Fibroblast of mammary gland (primary cell): ENCODE data around the gene PAXIP1.

Experiments used
- DNase-seq: peaks from one replicate; pipeline ENCODE4 v3.0.0-alpha.2; 2010; ENCODE audit warnings: low read depth
- H3K4me3 ChIP-seq: 2 replicates; pipeline ENCODE4 v1.5.1; 2011; ENCODE audit warnings: low read depth, mild to moderate bottlenecking, low read length, moderate library complexity; ENCODE audit not compliant: control insufficient read depth
- TF ChIP-seq, protein P1 (sequence below): conservative IDR thresholded peaks from 2 replicates; pipeline ENCODE4 v1.5.1; 2011; ENCODE audit warnings: low read depth, low read length, inconsistent platforms; ENCODE audit not compliant: control insufficient read depth, insufficient read depth

Gene PAXIP1

DNA sequence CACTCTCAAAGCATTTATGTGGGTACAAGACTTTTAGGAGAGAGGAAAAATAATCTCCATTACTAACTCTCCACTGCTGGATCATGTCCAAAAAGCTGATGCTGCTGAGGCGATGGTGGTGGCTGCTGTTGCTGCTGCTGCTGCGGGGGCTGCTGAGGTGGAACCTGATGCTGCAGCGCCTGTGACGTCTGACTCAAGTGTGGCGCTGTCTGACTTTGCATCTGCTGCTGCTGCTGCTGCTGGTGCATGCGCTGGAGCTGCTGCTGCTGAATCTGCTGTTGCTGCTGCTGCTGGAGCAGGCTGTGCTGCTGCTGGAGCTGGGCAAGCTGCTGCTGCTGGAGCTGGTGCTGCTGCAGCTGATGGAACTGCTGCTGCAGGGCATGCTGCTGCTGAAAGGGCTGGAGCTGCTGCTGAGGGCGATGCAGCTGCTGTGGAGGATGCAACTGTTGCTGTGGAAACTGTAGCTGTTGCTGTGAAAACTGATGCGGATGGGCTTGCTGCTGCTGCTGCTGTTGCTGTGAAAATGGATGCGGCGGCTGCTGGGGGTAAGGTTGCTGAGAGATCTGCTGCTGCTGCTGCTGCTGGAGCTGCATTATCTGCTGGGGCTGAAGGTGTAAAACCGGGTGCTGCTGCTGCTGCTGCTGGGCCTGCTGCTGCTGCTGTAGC, 34.5 kb downstream of the PAXIP1 start:
- H3K4me3 ChIP-seq: no peak overlapping the region
- peak; percentile 2 for DNase-seq
- TF ChIP-seq, protein P1, sequence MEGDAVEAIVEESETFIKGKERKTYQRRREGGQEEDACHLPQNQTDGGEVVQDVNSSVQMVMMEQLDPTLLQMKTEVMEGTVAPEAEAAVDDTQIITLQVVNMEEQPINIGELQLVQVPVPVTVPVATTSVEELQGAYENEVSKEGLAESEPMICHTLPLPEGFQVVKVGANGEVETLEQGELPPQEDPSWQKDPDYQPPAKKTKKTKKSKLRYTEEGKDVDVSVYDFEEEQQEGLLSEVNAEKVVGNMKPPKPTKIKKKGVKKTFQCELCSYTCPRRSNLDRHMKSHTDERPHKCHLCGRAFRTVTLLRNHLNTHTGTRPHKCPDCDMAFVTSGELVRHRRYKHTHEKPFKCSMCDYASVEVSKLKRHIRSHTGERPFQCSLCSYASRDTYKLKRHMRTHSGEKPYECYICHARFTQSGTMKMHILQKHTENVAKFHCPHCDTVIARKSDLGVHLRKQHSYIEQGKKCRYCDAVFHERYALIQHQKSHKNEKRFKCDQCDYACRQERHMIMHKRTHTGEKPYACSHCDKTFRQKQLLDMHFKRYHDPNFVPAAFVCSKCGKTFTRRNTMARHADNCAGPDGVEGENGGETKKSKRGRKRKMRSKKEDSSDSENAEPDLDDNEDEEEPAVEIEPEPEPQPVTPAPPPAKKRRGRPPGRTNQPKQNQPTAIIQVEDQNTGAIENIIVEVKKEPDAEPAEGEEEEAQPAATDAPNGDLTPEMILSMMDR: no peak

DNA sequence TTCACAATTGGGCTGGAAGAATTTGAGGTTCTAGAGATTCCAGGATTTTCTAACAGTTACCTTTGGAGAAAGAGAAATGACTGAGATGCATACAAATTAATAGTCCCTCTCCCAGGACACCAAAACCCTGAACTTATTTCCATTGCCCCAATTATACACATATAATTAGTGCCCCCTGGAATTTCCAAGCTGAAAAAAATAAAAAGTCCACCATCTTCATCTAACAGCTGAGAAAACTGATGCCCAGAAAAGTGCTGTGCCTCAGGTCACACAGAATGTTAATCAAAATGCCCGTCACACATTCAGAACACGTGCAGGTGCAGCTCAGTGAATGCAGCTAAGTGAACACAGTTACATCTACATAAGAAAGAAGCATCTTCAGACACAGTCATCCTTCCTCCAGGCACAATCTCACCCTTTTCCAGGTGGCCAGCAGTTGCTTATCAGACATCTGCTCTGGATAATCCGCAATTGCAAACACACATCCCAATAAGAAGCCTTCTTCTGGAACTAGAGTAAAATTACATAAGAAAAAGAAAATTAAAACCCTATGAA, 35.4 kb downstream of the PAXIP1 start:
- H3K4me3 ChIP-seq: no peak overlapping the region
- TF ChIP-seq, protein P1: no peak
- no peak for DNase-seq

DNA sequence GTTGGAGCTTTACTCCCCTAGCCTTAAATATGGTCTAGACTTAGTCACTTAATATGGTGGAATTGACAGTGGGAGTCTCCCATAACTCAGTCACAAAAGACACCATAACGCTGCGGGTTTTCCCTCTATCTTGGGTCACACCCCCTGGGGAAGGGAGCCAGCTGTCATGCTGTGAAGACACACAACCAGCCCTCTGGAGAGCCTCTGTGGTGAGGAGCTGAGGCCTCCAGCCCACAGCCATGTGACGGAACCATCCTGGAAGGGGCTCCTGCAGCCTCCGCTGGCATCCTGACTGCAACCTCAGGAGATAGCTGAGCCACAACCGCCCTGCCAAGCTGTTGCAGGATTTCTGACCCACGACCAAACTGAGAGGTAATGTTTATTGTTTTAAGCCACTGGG, 37.9 kb downstream of the PAXIP1 start:
- TF ChIP-seq, protein P1: no peak
- no peak for DNase-seq
- no peak overlapping the region for H3K4me3 ChIP-seq

DNA sequence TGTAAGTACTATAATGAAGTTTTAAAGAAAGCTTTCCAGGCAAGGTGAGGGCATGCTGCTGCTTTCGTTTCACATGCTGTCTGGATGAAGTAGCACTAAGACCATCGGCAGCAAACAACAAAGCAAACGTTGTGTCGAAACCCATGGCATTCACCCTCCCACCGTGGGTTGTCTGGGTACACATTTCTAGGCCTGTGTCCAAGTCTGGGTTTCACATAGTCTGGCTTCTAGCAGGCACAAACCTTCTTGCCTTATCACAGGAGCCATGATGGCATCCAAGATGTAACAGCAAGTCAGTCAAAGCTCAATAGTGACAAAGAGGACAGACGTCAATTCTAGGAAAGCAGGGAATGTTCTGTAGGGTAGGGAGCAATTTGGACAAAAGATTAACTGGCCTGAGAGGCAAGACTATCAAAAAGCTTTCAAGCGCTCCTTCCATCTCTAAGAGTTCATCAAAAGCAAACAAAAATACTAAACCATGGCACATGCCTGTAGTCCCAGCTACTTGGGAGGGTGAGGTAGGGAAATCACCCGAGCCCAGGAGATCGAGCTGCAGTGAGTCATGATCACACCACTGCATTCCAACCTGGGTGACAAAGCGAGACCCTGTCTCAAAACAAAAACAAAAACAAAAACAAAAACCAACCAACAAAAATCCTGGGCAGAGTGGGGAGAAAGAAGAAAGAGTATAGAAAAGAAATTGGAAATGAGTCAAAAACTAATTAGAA, 42.7 kb downstream of the PAXIP1 start:
- no peak overlapping the region for H3K4me3 ChIP-seq
- peak; percentile 30 for DNase-seq
- TF ChIP-seq, protein P1: no peak

DNA sequence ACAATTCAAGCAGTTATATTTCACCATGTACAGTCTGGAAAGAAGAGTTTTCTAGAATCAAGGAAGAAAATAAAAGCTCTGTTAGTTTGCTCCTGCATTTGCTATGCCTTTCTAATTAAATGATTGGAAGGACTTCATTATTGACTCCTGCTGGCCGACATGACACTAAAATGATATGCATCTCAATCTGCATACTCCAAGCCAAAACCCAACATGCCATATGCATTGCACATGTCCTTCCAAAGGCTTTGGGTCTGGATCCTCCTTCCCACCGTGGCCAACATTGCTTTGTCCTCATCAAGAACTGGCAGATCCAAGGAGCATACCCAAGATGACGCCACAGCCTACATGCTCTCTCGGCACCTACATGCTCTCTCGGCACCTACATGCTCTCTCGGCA, 46.5 kb downstream of the PAXIP1 start:
- no peak for DNase-seq
- TF ChIP-seq, protein P1: no peak
- no peak overlapping the region for H3K4me3 ChIP-seq

DNA sequence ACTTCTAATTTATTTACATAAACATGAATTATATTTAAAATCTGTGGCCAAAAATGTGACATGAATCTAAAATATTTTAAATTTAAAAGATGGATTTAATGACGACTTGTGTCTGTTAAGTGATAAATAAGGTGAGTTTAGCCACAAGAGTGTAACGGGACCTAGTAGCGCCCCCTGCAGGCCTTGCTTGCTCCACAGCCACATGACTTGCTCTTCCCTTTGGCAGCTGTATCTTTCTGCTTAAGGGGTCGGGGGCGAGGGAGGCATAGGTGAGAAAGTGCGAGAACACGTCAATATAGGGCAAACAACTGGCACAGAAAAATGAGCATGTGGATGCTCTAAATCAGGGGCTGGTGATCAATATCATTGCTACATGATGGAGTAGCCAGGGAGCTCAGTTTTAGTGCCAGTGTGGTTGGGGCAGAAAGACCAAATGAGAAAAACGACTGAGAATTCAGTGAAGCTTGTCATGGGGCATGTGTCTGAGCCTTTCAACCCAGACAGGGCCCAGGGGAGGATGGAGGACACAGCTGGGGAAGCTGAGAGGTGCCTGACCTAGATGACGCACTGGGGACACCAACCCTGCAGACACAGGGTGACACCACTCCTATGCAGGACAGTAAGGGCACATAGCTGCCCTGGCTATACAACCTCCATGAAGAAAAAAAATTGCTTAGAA, 49.8 kb downstream of the PAXIP1 start:
- H3K4me3 ChIP-seq: no peak overlapping the region
- TF ChIP-seq, protein P1: peak; percentile 74
- DNase-seq: peak; percentile 48
